Right atrium auricular region (tissue), 2 donors: ENCODE data around the gene HDGFL3. TPM values are rescaled to one million over a fixed set of nuclear protein-coding genes. Genes with fewer than 3 reads are reported as not detected.

Experiments
- DNase-seq: peaks from one replicate; pipeline ENCODE4 v3.0.0-alpha.2; 2019; ENCODE audit warnings: low spot score
- H3K27ac ChIP-seq, 2 donors: fragments of 200-600 bp; sonication (generic); 1 replicate in 1 of 2; 2 replicates in 1 of 2; pipeline ENCODE4 v1.5.1; 2016 to 2019
- H3K27me3 ChIP-seq, 2 donors: fragments of 200-600 bp; sonication (generic); one replicate each; pipeline versions ENCODE4 v1.5.1 to v1.6.0; 2017 to 2019
- H3K36me3 ChIP-seq: fragments of 200-600 bp; sonication (generic); one replicate; pipeline ENCODE4 v1.5.1; 2016
- H3K4me1 ChIP-seq, 2 donors: fragments of 200-600 bp; sonication (generic); one replicate each; pipeline versions ENCODE4 v1.5.1 to v1.6.0; 2017 to 2019
- H3K4me3 ChIP-seq, 2 donors: fragments of 200-600 bp; sonication (generic); 1 replicate in 1 of 2; 2 replicates in 1 of 2; pipeline ENCODE4 v1.5.1; 2017 to 2019; ENCODE audit warnings: mild to moderate bottlenecking in 1 of 2, moderate library complexity in 1 of 2
- H3K9me3 ChIP-seq, 2 donors: fragments of 200-600 bp; sonication (generic); one replicate each; pipeline ENCODE4 v1.5.1; 2019
- total RNA-seq, 2 donors: library from RNA; depleted of rRNA; stranded (reverse); fragments of >200 nt; gene quantifications; one replicate each; pipeline ENCODE4 v1.1.0, GENCODE V29; 2016
- TF ChIP-seq, protein P1 (sequence below), 2 donors: fragments of 200-600 bp; sonication (generic); IDR thresholded peaks; one replicate each; pipeline ENCODE4 v1.5.1; 2019; ENCODE audit warnings: antibody characterized with exemption in 2 of 2

The HDGFL3 gene
- total RNA-seq, 2 donors from 2014 or later, result 25.6 to 30.0 TPM

DNA sequence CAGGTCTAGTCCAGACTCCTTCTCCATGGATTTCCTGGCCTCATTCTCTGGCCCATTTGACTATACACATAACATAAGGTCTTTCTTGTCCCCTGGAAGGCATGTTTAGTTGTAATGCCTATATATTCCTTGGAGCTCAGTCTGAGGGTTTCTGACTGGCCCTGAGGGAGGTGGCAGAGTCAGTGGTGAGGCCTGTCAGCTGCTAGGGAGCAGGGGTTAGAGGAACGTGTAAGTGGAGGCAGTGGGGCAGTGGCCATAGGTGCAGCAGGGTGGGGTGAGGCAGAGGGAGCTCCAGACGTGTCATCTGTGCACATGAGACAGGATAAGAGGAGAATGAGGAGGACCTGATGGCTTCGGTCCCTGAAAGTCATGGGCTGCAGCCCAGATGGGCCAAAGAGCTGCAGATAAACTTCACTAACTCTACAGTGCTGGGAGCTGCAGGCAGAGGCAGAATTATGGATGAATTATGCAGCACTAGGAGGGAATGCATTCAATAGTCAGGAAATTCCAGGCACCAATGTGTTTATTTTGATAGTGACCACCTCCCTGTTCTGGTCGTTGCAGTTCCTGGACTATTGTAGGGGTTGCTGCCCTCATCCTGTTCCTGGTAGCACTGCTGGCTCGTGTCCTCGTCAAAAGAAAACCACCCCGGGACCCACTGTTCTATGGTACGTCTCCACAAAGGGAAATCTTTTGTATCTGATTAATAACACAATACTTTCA lies 95.2 kb downstream of the HDGFL3 start:
- H3K4me1 ChIP-seq, result peaks cover 0 to 53% of the 10 kb centered on the region in 2 donors
- TF ChIP-seq, protein P1, sequence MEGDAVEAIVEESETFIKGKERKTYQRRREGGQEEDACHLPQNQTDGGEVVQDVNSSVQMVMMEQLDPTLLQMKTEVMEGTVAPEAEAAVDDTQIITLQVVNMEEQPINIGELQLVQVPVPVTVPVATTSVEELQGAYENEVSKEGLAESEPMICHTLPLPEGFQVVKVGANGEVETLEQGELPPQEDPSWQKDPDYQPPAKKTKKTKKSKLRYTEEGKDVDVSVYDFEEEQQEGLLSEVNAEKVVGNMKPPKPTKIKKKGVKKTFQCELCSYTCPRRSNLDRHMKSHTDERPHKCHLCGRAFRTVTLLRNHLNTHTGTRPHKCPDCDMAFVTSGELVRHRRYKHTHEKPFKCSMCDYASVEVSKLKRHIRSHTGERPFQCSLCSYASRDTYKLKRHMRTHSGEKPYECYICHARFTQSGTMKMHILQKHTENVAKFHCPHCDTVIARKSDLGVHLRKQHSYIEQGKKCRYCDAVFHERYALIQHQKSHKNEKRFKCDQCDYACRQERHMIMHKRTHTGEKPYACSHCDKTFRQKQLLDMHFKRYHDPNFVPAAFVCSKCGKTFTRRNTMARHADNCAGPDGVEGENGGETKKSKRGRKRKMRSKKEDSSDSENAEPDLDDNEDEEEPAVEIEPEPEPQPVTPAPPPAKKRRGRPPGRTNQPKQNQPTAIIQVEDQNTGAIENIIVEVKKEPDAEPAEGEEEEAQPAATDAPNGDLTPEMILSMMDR (IDR thresholded peaks at IDR 0.05), result no peak
- no peaks in the 10 kb centered on the region for H3K9me3 ChIP-seq
- H3K4me3 ChIP-seq, result no peak overlapping the region
- H3K27me3 ChIP-seq, result no peaks in the 10 kb centered on the region
- DNase-seq, result no peak
- peaks cover 11% of the 10 kb centered on the region for H3K36me3 ChIP-seq
- H3K27ac ChIP-seq, result peak overlapping the region in 1 of 2 donors; percentile 52

- Histone ChIP-seq H3K9me3 (no peaks in the 10 kb centered on the region), H3K36me3 (peaks cover 11% of the 10 kb centered on the region), H3K27me3 (no peaks in the 10 kb centered on the region), H3K27ac (no peak overlapping the region), H3K4me1 (peaks cover 0 to 53% of the 10 kb centered on the region in 2 donors), H3K4me3 (no peak overlapping the region)
- DNase-seq, result no peak
- TF ChIP-seq, protein P1 (IDR thresholded peaks at IDR 0.05), result no peak
Measured at GRCh38 chr15:83111149-83111548, 96.5 kb downstream of the HDGFL3 start.

DNA sequence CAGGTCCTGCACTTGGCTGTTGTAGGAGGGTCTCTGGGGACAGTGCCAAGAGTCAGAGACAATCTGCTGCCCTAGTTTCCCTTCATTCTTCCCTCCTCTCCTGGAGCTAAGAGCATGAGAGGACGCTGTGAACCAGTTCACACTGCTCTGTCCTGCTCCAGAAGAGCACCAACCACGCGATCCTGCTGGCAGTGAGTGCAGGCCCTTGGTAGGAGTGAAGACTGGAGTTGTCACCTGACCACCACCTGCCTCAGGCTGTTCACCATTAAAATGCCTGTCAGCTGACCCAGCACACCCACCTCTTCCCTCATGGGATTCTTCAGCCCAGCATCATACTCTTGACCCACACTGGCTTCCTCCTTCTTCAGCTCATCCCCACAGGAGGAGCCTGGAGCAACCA lies 97.2 kb downstream of the HDGFL3 start:
- H3K27ac ChIP-seq, result no peak overlapping the region
- TF ChIP-seq, protein P1 (IDR thresholded peaks at IDR 0.05), result no peak
- no peak for DNase-seq
- H3K4me1 ChIP-seq, result peaks cover 0 to 53% of the 10 kb centered on the region in 2 donors
- no peaks in the 10 kb centered on the region for H3K9me3 ChIP-seq
- H3K4me3 ChIP-seq, result no peak overlapping the region
- peaks cover 11% of the 10 kb centered on the region for H3K36me3 ChIP-seq
- H3K27me3 ChIP-seq, result no peaks in the 10 kb centered on the region

DNA sequence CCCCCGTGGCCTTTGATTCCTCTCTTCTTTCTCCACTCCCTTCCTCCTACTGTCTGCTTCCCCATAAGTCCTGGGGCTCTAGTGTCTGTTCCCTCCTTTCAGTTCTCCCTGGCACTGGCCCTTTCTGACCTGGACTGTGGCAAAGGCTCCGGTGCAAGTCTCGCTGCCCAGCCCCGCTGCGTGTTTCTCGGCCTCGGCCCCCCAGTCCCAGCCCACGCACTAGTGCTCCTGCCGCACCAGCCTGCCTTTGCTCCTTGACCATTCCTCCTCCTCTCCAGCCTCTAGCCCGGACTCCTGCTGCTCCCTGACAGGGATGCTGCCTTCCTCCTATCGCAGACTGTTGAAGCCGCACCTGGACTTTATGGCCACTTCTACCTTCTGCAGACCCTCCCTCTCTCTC lies 98.1 kb downstream of the HDGFL3 start:
- Histone ChIP-seq H3K27ac (no peak overlapping the region), H3K36me3 (peaks cover 6% of the 10 kb centered on the region), H3K9me3 (no peaks in the 10 kb centered on the region), H3K4me3 (no peak overlapping the region), H3K4me1 (peaks cover 0 to 53% of the 10 kb centered on the region in 2 donors), H3K27me3 (no peaks in the 10 kb centered on the region)
- DNase-seq, result no peak
- TF ChIP-seq, protein P1 (IDR thresholded peaks at IDR 0.05), result no peak

- DNase-seq, result peak; percentile 72
Measured at GRCh38 chr15:83108266-83109219, 99.1 kb downstream of the HDGFL3 start.

More at GRCh38 chr15:83108266-83109219, 99.1 kb downstream of the HDGFL3 start:
- Histone ChIP-seq H3K4me1 (peaks cover 0 to 50% of the 10 kb centered on the region in 2 donors), H3K4me3 (peak overlapping the region; percentile 51 to 70), H3K9me3 (no peaks in the 10 kb centered on the region), H3K36me3 (no peaks in the 10 kb centered on the region), H3K27ac (peak overlapping the region; percentile 52 to 76), H3K27me3 (no peaks in the 10 kb centered on the region)
- TF ChIP-seq, protein P1 (IDR thresholded peaks at IDR 0.05), result no peak
